ENCODE results near the gene CAB39.
A peak's percentile ranks its signal among the peaks of the same experiment; 100 is the strongest.

CAB39 gene

GRCh38 chr2:230712443-230713330, at the start of gene CAB39:
Gene CAB39, plus strand, starts transcription at chr2:230712842. Its CDS starts 47,160 bp downstream, at chr2:230760002.
- Histone ChIP-seq H3K4me3 (peak within 1 kb of the TSS; percentile 88), H3K9me3 (ENCODE audit: low read depth, low read length) (no peaks in the 10 kb centered on the region), H3K9ac (ENCODE audit: insufficient read length) (peak within 1 kb of the TSS; percentile 86), H3K36me3 (ENCODE audit: insufficient read depth, low read length) (peaks cover 8% of the 10 kb centered on the region), H3K27ac (peak within 1 kb of the TSS; percentile 57; the same call in 1 of the 2 replicates)
- peak; percentile 70; the same call in 1 of the 2 replicates for TF ChIP-seq POLR2AphosphoS5 (IDR thresholded peaks at IDR 0.05; ENCODE audit: borderline replicate concordance, low read depth, low read length)
- no peak for TF ChIP-seq FOXP2 (optimal IDR thresholded peaks at IDR 0.05; ENCODE audit: control extremely low read depth, extremely low read length, insufficient read depth)
- no peak for DNase-seq (ENCODE audit: low read depth, low spot score)

DNA sequence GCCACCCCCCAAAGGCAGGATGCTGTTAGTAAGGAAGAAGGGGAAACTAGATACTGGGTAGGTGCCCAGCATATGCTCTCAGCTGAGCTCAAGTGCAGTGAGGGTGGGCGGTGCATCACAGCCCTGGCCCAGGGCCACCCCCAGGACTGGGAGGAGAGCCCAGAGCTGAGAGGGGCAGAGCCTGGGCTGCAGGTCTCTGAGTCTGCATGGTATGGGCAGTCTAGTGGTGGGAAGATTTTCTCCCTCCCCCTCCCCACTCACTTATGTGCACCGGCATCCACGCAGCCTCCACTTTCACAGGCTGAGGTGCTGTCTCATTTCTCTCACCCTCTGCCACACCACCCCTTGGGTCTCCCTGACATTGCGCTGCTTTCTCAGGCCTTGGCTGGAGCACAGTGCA, 48.5 kb upstream of the CAB39 start:
- no peak overlapping the region for H3K27ac ChIP-seq
- no peaks in the 10 kb centered on the region for H3K9me3 ChIP-seq (ENCODE audit: low read depth, low read length)
- no peak for TF ChIP-seq EZH2 (IDR thresholded peaks at IDR 0.05)
- no peak for TF ChIP-seq POLR2AphosphoS5 (IDR thresholded peaks at IDR 0.05; ENCODE audit: borderline replicate concordance, low read depth, low read length)
- TF ChIP-seq FOXP2 (optimal IDR thresholded peaks at IDR 0.05; ENCODE audit: control extremely low read depth, extremely low read length, insufficient read depth): no peak
- DNase-seq (ENCODE audit: low read depth, low spot score): no peak
- H3K9ac ChIP-seq (ENCODE audit: insufficient read length): no peak overlapping the region
- no peaks in the 10 kb centered on the region for H3K36me3 ChIP-seq (ENCODE audit: insufficient read depth, low read length)
- no peak overlapping the region for H3K4me3 ChIP-seq

DNA sequence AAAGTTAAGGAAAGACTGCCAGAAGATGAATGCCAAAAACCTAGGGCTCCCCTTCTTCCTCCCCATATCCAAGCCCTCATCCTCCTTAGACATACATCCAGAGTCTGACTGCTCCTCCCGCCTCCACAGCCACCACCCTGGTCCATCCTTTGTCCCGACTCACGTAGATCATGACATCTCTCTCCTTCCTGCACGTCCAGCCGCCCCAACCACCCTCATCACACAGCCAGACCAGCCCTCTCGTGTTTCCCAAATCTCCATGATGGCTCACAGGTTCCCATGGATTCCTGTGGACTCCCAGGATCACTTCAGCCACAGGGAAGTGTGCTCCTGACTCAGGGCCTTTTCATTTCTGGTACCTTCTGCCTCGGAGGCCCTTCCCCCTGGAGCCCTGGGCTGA, 47.8 kb upstream of the CAB39 start:
- TF ChIP-seq POLR2AphosphoS5 (IDR thresholded peaks at IDR 0.05; ENCODE audit: borderline replicate concordance, low read depth, low read length): no peak
- no peak for TF ChIP-seq EZH2 (IDR thresholded peaks at IDR 0.05)
- no peak for TF ChIP-seq FOXP2 (optimal IDR thresholded peaks at IDR 0.05; ENCODE audit: control extremely low read depth, extremely low read length, insufficient read depth)
- no peaks in the 10 kb centered on the region for H3K9me3 ChIP-seq (ENCODE audit: low read depth, low read length)
- no peak for DNase-seq (ENCODE audit: low read depth, low spot score)
- H3K9ac ChIP-seq (ENCODE audit: insufficient read length): no peak overlapping the region
- no peak overlapping the region for H3K4me3 ChIP-seq
- no peaks in the 10 kb centered on the region for H3K36me3 ChIP-seq (ENCODE audit: insufficient read depth, low read length)
- no peak overlapping the region for H3K27ac ChIP-seq

- Histone ChIP-seq H3K9me3 (ENCODE audit: low read depth, low read length) (no peaks in the 10 kb centered on the region), H3K9ac (ENCODE audit: insufficient read length) (no peak overlapping the region), H3K36me3 (ENCODE audit: insufficient read depth, low read length) (no peaks in the 10 kb centered on the region), H3K27ac (no peak overlapping the region), H3K4me3 (no peak overlapping the region)
- DNase-seq (ENCODE audit: low read depth, low spot score): no peak
- TF ChIP-seq FOXP2 (optimal IDR thresholded peaks at IDR 0.05; ENCODE audit: control extremely low read depth, extremely low read length, insufficient read depth): no peak
- TF ChIP-seq POLR2AphosphoS5 (IDR thresholded peaks at IDR 0.05; ENCODE audit: borderline replicate concordance, low read depth, low read length): no peak
- TF ChIP-seq EZH2 (IDR thresholded peaks at IDR 0.05): no peak
Measured at GRCh38 chr2:230665263-230665691, 47.4 kb upstream of the CAB39 start.

GRCh38 chr2:230666446-230666845, 46.2 kb upstream of the CAB39 start:
- no peak for TF ChIP-seq POLR2AphosphoS5 (IDR thresholded peaks at IDR 0.05; ENCODE audit: borderline replicate concordance, low read depth, low read length)
- TF ChIP-seq FOXP2 (optimal IDR thresholded peaks at IDR 0.05; ENCODE audit: control extremely low read depth, extremely low read length, insufficient read depth): no peak
- TF ChIP-seq EZH2 (IDR thresholded peaks at IDR 0.05): no peak
- Histone ChIP-seq H3K27ac (no peak overlapping the region), H3K4me3 (no peak overlapping the region), H3K9ac (ENCODE audit: insufficient read length) (no peak overlapping the region), H3K9me3 (ENCODE audit: low read depth, low read length) (no peaks in the 10 kb centered on the region), H3K36me3 (ENCODE audit: insufficient read depth, low read length) (no peaks in the 10 kb centered on the region)
- DNase-seq (ENCODE audit: low read depth, low spot score): no peak

- no peak overlapping the region for H3K9ac ChIP-seq (ENCODE audit: insufficient read length)
- TF ChIP-seq FOXP2 (optimal IDR thresholded peaks at IDR 0.05; ENCODE audit: control extremely low read depth, extremely low read length, insufficient read depth) (no peak), POLR2AphosphoS5 (IDR thresholded peaks at IDR 0.05; ENCODE audit: borderline replicate concordance, low read depth, low read length) (no peak), EZH2 (IDR thresholded peaks at IDR 0.05) (no peak)
- no peak for DNase-seq (ENCODE audit: low read depth, low spot score)
- no peaks in the 10 kb centered on the region for H3K9me3 ChIP-seq (ENCODE audit: low read depth, low read length)
- H3K27ac ChIP-seq: no peak overlapping the region
- H3K4me3 ChIP-seq: no peak overlapping the region
- no peaks in the 10 kb centered on the region for H3K36me3 ChIP-seq (ENCODE audit: insufficient read depth, low read length)
Measured at GRCh38 chr2:230666885-230667712, 45.5 kb upstream of the CAB39 start.

DNA sequence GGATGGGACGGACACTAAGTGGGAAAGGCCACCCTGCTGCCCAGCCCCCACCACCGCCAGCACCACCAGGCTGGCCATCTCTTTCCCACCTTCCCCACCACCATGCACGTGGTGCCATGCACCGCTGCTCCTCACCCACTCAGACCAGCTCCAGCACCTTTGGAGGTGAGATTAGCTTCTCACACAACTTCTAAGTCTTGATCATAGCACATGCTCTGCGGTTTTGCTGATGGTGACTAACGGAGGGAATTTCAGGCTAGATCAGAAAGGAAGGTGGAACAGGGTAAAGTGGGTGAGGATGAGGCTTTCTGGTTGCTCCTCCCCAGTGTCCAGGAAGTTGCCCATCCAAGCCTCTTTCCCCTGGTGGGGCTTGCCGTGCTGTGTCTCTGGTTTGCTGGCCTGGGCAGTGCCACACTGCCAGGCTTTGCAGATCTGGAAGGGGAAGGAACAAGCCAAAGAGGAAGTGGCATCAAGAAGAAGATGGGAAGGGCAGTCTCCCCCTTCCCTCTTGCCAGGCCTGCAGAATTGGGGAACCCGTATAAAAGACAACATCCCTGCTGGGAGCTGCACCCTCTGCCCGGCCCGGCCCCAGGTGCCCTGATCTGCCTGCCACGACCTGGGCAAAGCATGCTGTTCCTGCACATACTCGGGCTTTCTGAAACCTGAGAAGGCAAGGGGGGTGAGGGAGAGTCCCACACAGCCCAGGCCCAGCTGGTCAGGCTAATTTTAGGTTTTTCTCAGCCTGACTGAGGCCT, 44.3 kb upstream of the CAB39 start:
- Histone ChIP-seq H3K4me3 (no peak overlapping the region), H3K36me3 (ENCODE audit: insufficient read depth, low read length) (no peaks in the 10 kb centered on the region), H3K9me3 (ENCODE audit: low read depth, low read length) (no peaks in the 10 kb centered on the region), H3K27ac (no peak overlapping the region), H3K9ac (ENCODE audit: insufficient read length) (no peak overlapping the region)
- TF ChIP-seq EZH2 (IDR thresholded peaks at IDR 0.05): no peak
- TF ChIP-seq FOXP2 (optimal IDR thresholded peaks at IDR 0.05; ENCODE audit: control extremely low read depth, extremely low read length, insufficient read depth): no peak
- no peak for TF ChIP-seq POLR2AphosphoS5 (IDR thresholded peaks at IDR 0.05; ENCODE audit: borderline replicate concordance, low read depth, low read length)
- no peak for DNase-seq (ENCODE audit: low read depth, low spot score)
